ENCODE results near the gene MXRA8.

GRCh38 chr1:1310476-1311053 lies 47.8 kb downstream of the MXRA8 start:
- TF ChIP-seq POLR2A (IDR thresholded peaks at IDR 0.05; ENCODE audit: low read length), result no peak
- TF ChIP-seq CTCF (IDR thresholded peaks at IDR 0.05), result no peak
- no peak for TF ChIP-seq RFX5 (IDR thresholded peaks at IDR 0.05)
- TF ChIP-seq RAD21 (conservative IDR thresholded peaks at IDR 0.05 in 1 of 2, IDR thresholded peaks at IDR 0.05 in 1 of 2), result no peak
- no peak for TF ChIP-seq HEYL (CRISPR knock-in tag; IDR thresholded peaks at IDR 0.05)
- TF ChIP-seq REST (IDR thresholded peaks at IDR 0.05), result no peak
